Neural cell (in vitro differentiated cells): ENCODE measurements around the gene UROC1. TPM values are rescaled to one million over a fixed set of nuclear protein-coding genes. Genes with fewer than 3 reads are reported as not detected.

Experiments
- H2AFZ ChIP-seq: fragments of 200-600, 300-800 bp; sonication (generic), shearing (Covaris generic); 2 replicates; pipeline ENCODE4 v1.6.0; 2014; ENCODE audit warnings: low read depth, mild to moderate bottlenecking, antibody characterized with exemption, low read length, moderate library complexity
- H3F3A ChIP-seq: fragments of 200-600 bp; shearing (Covaris generic); 2 replicates; pipeline ENCODE4 v1.6.1; 2016; ENCODE audit warnings: mild to moderate bottlenecking, moderate library complexity, mixed read lengths, antibody characterized with exemption, low read length; ENCODE audit not compliant: insufficient read depth, poor library complexity, severe bottlenecking
- H3K27ac ChIP-seq: fragments of 200-600, 300-800 bp; sonication (generic), shearing (Covaris generic); 2 replicates; pipeline ENCODE4 v1.5.1; 2014; ENCODE audit warnings: mild to moderate bottlenecking, low read length, moderate library complexity
- H3K27me3 ChIP-seq: fragments of 300-800, 200-600 bp; sonication (generic), shearing (Covaris generic); 2 replicates; pipeline ENCODE4 v1.6.0; 2014; ENCODE audit warnings: mild to moderate bottlenecking, low read depth, low read length, moderate library complexity; ENCODE audit not compliant: insufficient read depth
- H3K36me3 ChIP-seq: fragments of 300-800, 200-600 bp; sonication (generic), shearing (Covaris generic); 2 replicates; pipeline ENCODE4 v1.5.1; 2014; ENCODE audit warnings: mild to moderate bottlenecking, antibody characterized with exemption, low read length, moderate library complexity; ENCODE audit not compliant: insufficient read depth
- H3K4me2 ChIP-seq: fragments of 300-800, 200-600 bp; sonication (generic), shearing (Covaris generic); 2 replicates; pipeline ENCODE4 v1.6.0; 2014; ENCODE audit warnings: mild to moderate bottlenecking, low read length
- H3K4me3 ChIP-seq: fragments of 300-800, 200-600 bp; sonication (generic), shearing (Covaris generic); 2 replicates; pipeline ENCODE4 v1.5.1; 2014; ENCODE audit warnings: mild to moderate bottlenecking, low read length, moderate library complexity
- H3K79me2 ChIP-seq: fragments of 200-600 bp; shearing (Covaris generic); replicated peaks from 2 replicates; pipeline ENCODE4 v1.6.0; 2014; ENCODE audit warnings: mild to moderate bottlenecking, low read length, moderate library complexity; ENCODE audit not compliant: insufficient read depth
- H3K9ac ChIP-seq: fragments of 300-800, 200-600 bp; sonication (generic), shearing (Covaris generic); 2 replicates; pipeline ENCODE4 v1.6.1; 2016; ENCODE audit warnings: mild to moderate bottlenecking, low read length, mixed read lengths
- H3K9me2 ChIP-seq: fragments of 200-600 bp; shearing (Covaris generic); 2 replicates; pipeline ENCODE4 v1.6.1; 2016; ENCODE audit warnings: mild to moderate bottlenecking, low read length, mixed read lengths; ENCODE audit not compliant: insufficient read depth
- H3K9me3 ChIP-seq: fragments of 200-600, 300-800 bp; sonication (generic), shearing (Covaris generic); 2 replicates; pipeline ENCODE4 v1.6.1; 2016; ENCODE audit warnings: mild to moderate bottlenecking, mixed run types, low read length, moderate library complexity, mixed read lengths
- H4K20me1 ChIP-seq: fragments of 200-600 bp; shearing (Covaris generic); 2 replicates; pipeline ENCODE4 v1.6.1; 2016; ENCODE audit warnings: mild to moderate bottlenecking, mixed run types; ENCODE audit not compliant: insufficient read depth
- EP300 ChIP-seq: fragments of 450-650 bp; conservative IDR thresholded peaks from 2 replicates; pipeline ENCODE4 v1.6.1; 2014; ENCODE audit warnings: antibody characterized with exemption, mild to moderate bottlenecking, moderate library complexity; ENCODE audit not compliant: poor library complexity, severe bottlenecking
- EZH2 ChIP-seq: fragments of 200-600, 300-800 bp; shearing (Covaris generic), sonication (generic); IDR thresholded peaks from 2 replicates; pipeline ENCODE4 v1.6.1; 2014; ENCODE audit warnings: antibody characterized with exemption, low read length, borderline replicate concordance, mild to moderate bottlenecking; ENCODE audit not compliant: insufficient read depth, poor library complexity, severe bottlenecking
- MXI1 ChIP-seq: fragments of 450-650 bp; conservative IDR thresholded peaks from 2 replicates; pipeline ENCODE4 v1.6.1; 2014; ENCODE audit warnings: antibody characterized with exemption, mild to moderate bottlenecking; ENCODE audit not compliant: poor library complexity, severe bottlenecking
- POLR2AphosphoS5 ChIP-seq: IDR thresholded peaks from 2 replicates; pipeline ENCODE4 v1.6.1; 2012
- RAD21 ChIP-seq: fragments of 450-650 bp; conservative IDR thresholded peaks from 2 replicates; pipeline ENCODE4 v1.6.1; 2014; ENCODE audit warnings: antibody characterized with exemption, mild to moderate bottlenecking, moderate library complexity
- SMC3 ChIP-seq: fragments of 450-650 bp; conservative IDR thresholded peaks from 2 replicates; pipeline ENCODE4 v1.6.1; 2014; ENCODE audit warnings: antibody characterized with exemption, mild to moderate bottlenecking, moderate library complexity; ENCODE audit not compliant: poor library complexity
- TAF1 ChIP-seq: IDR thresholded peaks from 2 replicates; pipeline ENCODE4 v1.6.1; 2012; ENCODE audit warnings: low read depth
- polyA minus RNA-seq: library from RNA; depleted of rRNA, polyadenylated mRNA; stranded (reverse); fragments of >200 nt; gene quantifications from 2 replicates; pipeline ENCODE4 v1.2.3, GENCODE V29; 2014
- polyA plus RNA-seq: library from polyadenylated mRNA; depleted of rRNA; stranded (reverse); fragments of >200 nt; gene quantifications from 2 replicates; pipeline ENCODE4 v1.2.3, GENCODE V29; 2014
- TF ChIP-seq, protein P1 (sequence below): IDR thresholded peaks from 2 replicates; pipeline ENCODE4 v1.6.1; 2012; ENCODE audit warnings: borderline replicate concordance
- TF ChIP-seq, protein P2 (sequence below): fragments of 450-650 bp; IDR thresholded peaks from 2 replicates; pipeline ENCODE4 v1.5.1; 2014; ENCODE audit warnings: antibody characterized with exemption, mild to moderate bottlenecking, moderate library complexity; ENCODE audit not compliant: poor library complexity, severe bottlenecking

Gene UROC1
- not detected in 2 replicates for polyA plus RNA-seq
- not detected in 2 replicates for polyA minus RNA-seq

DNA sequence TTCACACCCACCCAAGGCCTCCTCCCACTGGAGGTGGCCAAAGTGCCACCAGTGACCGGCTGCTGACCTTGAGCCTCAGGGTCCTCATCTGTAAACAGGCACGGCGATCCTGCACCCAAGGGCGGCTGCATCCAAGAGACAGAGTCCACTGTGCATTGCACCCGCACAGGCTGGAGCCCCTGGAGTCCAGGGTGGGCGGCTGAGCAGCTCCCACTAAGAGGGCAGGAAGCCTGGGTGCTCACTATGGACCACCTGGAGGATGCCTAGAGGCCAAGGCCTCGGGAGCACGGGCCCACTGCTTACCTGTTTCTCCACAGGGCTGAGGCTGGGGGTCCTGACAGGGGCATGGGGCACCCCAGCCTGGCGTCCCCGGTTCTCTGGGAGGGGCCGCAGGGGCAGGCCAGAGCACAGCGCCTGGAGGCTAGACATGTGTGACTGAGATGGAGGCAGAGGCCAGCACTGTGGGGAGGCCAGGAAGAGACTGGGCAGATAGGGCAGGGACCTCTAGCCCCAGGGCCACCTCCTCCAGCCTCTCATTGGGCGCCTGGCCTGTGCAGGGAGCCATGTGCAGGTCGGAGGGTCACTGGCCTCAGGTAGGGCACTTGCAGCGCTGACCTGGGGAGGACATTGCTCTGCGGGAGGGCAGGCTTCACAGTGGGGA, at the start of gene UROC1:
Gene UROC1, minus strand, starts transcription at position 483 of the 661 bp plus-strand sequence. Its CDS starts 54 bp downstream, at position 429.
- H2AFZ ChIP-seq, result no peak within 1 kb of the TSS
- H3K36me3 ChIP-seq, result no peaks in the 10 kb centered on the region
- H4K20me1 ChIP-seq, result no peaks in the 10 kb centered on the region
- no peaks in the 10 kb centered on the region for H3K9me3 ChIP-seq
- H3K9ac ChIP-seq, result no peak within 1 kb of the TSS
- no peak within 1 kb of the TSS for H3K4me2 ChIP-seq
- TF ChIP-seq, protein P1, sequence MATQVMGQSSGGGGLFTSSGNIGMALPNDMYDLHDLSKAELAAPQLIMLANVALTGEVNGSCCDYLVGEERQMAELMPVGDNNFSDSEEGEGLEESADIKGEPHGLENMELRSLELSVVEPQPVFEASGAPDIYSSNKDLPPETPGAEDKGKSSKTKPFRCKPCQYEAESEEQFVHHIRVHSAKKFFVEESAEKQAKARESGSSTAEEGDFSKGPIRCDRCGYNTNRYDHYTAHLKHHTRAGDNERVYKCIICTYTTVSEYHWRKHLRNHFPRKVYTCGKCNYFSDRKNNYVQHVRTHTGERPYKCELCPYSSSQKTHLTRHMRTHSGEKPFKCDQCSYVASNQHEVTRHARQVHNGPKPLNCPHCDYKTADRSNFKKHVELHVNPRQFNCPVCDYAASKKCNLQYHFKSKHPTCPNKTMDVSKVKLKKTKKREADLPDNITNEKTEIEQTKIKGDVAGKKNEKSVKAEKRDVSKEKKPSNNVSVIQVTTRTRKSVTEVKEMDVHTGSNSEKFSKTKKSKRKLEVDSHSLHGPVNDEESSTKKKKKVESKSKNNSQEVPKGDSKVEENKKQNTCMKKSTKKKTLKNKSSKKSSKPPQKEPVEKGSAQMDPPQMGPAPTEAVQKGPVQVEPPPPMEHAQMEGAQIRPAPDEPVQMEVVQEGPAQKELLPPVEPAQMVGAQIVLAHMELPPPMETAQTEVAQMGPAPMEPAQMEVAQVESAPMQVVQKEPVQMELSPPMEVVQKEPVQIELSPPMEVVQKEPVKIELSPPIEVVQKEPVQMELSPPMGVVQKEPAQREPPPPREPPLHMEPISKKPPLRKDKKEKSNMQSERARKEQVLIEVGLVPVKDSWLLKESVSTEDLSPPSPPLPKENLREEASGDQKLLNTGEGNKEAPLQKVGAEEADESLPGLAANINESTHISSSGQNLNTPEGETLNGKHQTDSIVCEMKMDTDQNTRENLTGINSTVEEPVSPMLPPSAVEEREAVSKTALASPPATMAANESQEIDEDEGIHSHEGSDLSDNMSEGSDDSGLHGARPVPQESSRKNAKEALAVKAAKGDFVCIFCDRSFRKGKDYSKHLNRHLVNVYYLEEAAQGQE, result no peak
- TF ChIP-seq RAD21, result no peak
- no peak for TF ChIP-seq EP300
- TF ChIP-seq TAF1, result no peak
- no peak for TF ChIP-seq EZH2
- TF ChIP-seq SMC3, result no peak
- TF ChIP-seq, protein P2, sequence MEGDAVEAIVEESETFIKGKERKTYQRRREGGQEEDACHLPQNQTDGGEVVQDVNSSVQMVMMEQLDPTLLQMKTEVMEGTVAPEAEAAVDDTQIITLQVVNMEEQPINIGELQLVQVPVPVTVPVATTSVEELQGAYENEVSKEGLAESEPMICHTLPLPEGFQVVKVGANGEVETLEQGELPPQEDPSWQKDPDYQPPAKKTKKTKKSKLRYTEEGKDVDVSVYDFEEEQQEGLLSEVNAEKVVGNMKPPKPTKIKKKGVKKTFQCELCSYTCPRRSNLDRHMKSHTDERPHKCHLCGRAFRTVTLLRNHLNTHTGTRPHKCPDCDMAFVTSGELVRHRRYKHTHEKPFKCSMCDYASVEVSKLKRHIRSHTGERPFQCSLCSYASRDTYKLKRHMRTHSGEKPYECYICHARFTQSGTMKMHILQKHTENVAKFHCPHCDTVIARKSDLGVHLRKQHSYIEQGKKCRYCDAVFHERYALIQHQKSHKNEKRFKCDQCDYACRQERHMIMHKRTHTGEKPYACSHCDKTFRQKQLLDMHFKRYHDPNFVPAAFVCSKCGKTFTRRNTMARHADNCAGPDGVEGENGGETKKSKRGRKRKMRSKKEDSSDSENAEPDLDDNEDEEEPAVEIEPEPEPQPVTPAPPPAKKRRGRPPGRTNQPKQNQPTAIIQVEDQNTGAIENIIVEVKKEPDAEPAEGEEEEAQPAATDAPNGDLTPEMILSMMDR, result no peak
- no peak for TF ChIP-seq POLR2AphosphoS5
- no peak for TF ChIP-seq MXI1
- H3K27me3 ChIP-seq, result peaks cover 1% of the 10 kb centered on the region
- H3F3A ChIP-seq, result no peaks in the 10 kb centered on the region
- no peak within 1 kb of the TSS for H3K4me3 ChIP-seq
- H3K9me2 ChIP-seq, result no peaks in the 10 kb centered on the region
- H3K27ac ChIP-seq, result no peak within 1 kb of the TSS
- H3K79me2 ChIP-seq, result no peaks in the 10 kb centered on the region

GRCh38 chr3:126562737-126563276, 45.2 kb upstream of the UROC1 start:
- Histone ChIP-seq H2AFZ (no peak overlapping the region), H3K4me2 (no peak overlapping the region), H4K20me1 (no peaks in the 10 kb centered on the region), H3K79me2 (no peaks in the 10 kb centered on the region), H3K9me2 (no peaks in the 10 kb centered on the region), H3K27me3 (no peaks in the 10 kb centered on the region), H3K9me3 (no peaks in the 10 kb centered on the region), H3K36me3 (no peaks in the 10 kb centered on the region), H3K9ac (no peak overlapping the region), H3K27ac (no peak overlapping the region), H3F3A (no peaks in the 10 kb centered on the region), H3K4me3 (no peak overlapping the region)
- TF ChIP-seq TAF1, result no peak
- TF ChIP-seq, protein P2, result no peak
- no peak for TF ChIP-seq EZH2
- no peak for TF ChIP-seq MXI1
- TF ChIP-seq, protein P1, result no peak
- no peak for TF ChIP-seq EP300
- no peak for TF ChIP-seq RAD21
- no peak for TF ChIP-seq SMC3
- TF ChIP-seq POLR2AphosphoS5, result no peak
